GOT3 (cell line): Measurements from ENCODE around the gene CDC34.
"Not testable (repeated sequence)": the region's sequence is repeated elsewhere in the genome, so short reads cannot be mapped to it uniquely, and the experiment has no call there.

ENCODE experiments used
- DNase-seq: peaks from one replicate; lab custom pipeline; 2025; ENCODE audit warnings: mixed read lengths; lab: John Stamatoyannopoulos, UW

The CDC34 gene

DNA sequence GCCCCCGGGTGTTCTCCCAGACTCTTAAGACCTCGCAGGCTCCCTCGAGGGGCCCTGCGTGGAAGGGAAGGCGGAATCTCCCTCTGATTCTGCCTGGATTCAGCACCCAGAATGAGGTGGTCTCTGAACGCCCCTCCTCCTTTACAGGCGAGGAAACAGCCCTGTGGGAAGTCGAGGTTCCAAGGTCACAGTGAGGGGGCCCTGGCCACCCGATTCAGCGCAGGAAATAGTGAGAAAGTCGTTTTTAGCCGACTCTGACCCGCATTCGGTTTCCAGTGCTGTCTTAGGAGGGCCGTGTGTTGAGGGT is 41.9 kb downstream of the CDC34 start:
- no peak for DNase-seq

DNA sequence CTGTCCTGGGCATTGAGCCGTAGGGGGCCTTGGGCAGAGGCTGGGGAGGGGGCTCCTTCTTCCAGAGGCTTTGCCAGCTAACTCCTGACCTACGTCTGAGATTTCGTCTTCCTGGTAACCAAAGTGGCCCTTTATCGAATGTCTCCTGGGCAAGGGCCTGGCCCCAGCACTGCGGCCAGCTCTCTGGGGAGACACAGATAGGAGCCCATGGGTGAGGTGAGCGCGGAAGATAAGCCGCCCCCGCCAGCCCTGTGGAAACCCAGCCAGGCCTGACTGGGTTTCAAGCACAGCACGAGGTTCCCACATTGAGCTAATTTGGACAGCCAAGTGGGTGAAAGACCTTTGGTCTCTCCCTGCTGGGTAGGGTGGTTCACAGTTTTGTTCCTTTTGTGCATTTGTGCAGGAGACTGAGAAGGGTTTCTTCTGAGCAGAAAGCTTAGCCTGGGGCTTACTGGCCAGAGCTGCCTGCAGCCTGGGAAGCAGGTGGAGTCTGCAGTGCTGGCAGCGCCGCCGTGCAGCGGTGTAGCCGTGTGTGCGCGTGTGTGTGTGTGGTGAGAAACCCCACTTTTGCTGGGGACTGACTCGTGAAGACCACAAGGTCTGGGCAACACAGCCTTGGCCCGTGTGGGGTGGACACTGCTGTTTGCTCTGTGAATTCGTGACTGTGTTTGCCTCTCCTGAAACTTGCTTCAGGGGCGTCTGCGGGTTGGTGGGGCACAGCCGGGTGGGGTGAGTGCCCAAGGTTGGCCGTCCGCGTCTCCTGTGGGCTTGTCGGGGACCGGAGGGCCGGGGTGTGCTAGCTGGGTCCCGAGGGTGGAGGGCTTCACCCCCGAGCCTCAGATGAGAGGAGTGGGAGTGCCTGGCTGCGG is 43.3 kb downstream of the CDC34 start:
- DNase-seq: no peak

DNA sequence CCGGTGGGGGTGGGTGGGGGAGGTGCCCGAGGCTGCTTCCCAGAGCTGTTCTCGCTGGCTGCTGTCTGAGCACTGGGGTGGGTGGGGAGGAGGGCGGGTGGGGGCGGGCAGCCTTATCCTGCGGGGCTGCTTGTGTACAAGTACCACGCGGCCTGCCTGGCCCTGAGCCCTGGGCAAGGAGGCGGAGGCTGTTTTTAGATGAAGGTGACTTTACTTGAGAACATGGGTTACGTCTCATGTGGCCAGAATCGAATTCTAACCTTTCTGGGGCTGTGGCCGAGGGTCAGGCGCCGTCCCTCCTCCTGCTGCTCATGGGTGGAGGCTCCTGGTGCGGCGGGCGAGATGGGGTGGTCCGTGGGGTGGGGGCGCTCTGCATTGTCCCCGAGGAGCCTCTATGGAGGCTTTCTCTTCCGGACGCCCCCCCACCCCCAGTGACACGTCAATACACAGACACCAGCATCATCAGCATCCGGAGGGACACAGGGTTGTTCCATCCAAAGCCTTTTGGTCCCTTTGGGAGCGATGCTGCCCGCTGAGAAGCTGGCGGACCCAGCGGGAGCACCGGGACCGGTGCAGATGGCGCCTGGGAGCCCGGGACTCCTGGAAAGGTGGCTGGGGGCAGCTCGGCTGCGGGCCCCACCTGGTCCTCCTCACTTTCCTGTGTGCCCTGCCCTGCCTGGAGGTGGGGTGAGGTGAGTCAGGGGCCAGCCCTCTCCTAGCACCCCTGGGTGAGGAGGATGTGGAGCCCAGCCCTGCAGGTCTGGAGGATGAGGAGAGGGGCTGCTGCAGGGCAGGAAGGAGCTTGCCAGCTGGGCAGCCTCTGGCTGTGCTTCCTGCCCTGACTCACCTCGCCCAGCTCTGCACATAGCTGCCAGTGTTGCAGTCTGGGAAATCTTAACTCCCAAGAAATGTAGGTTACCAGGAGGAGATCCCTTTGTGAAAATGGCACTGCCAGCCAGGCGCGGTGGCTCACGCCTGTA is 44.3 kb downstream of the CDC34 start:
- DNase-seq: no peak

- DNase-seq: no peak
Measured at GRCh38 chr19:576768-577438, 45.3 kb downstream of the CDC34 start.

GRCh38 chr19:577439-578392 is 46.2 kb downstream of the CDC34 start:
- no peak for DNase-seq

DNA sequence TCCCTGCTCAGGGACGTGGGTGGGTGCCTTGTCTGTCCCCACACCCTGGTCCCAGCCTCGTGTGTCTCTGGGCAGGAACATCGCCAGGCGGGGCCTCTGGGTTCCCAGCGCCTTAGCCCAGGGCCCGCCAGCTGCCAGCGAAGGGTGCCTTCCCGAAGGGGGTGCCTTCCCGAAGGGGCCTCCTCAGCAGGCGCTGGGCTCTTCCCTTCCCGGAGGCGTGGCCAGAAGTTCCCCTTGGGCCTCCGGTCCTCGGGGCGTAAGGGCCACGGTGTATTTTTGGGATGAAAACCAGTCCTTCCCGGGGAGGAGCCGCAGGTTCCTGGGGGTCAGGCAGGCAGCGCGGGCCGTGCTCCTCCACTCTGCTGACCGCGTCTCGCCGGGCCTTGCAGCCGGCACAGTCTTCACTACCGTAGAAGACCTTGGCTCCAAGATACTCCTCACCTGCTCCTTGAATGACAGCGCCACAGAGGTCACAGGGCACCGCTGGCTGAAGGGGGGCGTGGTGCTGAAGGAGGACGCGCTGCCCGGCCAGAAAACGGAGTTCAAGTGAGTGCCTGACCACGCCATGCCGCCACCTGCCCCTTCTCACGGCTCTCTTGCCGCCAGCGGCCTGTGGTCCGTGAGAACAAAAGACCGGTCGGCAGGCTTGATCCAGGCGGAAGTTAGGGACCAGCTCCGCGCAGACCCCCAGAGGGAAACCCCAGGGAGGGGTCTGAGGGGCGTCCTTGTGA is 47.7 kb downstream of the CDC34 start:
- DNase-seq: no peak

DNA sequence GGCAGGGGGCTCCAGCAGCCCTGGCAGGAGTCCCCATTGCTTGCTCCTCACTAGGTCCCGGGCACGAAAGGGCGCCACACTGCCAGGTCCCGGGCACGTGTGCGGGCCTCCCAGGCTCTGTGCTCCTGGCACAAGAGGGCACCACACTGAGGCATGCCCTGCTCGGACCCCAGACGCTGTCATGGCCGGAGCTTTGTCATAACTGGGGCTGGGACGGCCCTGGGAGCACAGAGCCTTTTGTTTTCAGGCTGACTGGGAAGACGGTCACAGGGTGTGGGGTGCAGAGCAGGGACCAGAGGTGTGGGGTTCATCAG is 48.2 kb downstream of the CDC34 start:
- no peak for DNase-seq

GRCh38 chr19:580274-580835 is 48.8 kb downstream of the CDC34 start:
- no peak for DNase-seq

DNA sequence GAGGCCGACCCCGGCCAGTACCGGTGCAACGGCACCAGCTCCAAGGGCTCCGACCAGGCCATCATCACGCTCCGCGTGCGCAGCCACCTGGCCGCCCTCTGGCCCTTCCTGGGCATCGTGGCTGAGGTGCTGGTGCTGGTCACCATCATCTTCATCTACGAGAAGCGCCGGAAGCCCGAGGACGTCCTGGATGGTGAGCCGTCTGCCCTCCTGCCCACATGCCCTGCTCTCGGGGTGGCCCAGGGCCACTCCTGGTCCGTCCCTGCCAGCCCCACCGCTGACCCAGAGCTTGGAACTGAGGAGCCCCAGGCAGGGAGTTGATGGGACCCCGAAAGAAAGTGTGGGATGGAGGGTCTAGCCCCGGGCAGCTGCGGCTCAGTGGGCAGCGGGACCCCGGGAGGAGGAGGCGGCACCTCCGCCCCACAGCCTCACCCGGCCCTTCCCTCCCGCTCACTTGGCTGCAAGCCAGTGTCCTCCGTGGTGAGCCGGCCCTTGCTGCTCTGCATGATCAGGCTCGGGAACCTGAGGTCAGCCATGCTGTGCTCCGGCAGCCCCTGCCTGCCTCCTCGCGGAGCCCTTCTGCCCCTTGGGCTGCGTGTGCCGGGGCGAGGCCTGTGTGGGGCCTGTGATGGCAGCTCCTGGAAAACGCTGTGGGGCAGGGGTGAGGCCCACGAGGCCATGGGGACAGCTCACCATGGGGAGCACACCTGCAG is 50.0 kb downstream of the CDC34 start:
- no peak for DNase-seq

GRCh38 chr19:582497-583197 is 51.1 kb downstream of the CDC34 start:
- no peak for DNase-seq

- DNase-seq: no peak
Measured at GRCh38 chr19:583198-583967, 51.8 kb downstream of the CDC34 start.

DNA sequence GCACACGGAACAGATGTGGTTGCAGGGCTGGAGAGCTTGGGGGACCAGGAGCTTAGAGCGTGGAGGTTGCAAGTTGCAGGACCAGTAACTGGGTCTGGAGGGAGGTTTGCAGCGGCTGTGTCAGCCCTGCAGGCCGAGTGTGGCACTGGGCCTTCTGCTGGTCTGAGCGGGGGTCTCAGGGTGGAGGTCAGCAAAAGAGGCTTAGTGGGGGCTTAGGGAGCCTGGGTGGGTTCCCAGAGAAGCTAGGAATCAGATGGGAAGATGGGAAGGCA is 52.3 kb downstream of the CDC34 start:
- no peak for DNase-seq

DNA sequence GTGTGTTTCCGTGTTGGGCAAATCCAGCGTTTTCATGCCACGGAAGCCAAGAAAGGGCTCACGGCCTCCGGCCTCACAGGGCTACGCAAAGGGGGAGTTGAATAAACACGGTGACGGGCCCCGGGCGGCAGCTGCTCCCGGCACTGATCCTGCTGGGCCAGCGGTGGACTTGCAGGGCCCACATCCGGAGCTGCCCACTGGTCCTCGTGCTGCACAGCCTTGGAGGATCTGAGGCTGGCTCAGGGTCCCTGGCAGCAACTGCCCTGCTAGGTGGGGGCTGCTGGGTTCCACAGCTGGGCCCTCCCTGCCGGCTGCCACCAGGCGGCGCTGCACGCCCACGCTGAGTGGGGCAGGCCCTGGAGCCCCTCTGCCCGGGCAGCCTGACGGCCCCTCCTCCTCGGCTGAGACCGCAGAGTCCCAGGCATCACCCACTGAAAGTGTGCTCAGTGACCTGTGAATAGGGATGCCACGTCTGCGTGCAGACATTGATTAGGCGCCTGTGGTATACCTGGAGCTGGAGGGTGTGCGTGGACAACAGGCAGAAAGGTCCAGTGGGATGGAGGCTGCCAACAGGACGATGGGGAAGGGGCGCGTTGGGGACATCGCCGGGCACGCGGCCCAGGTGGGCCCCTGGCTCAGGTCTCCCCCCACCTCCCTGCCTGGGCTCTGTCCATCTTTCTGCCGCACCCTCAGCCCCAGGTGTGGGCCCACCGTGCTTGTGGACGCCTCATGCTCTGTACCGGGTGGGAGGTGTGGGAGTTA is 52.9 kb downstream of the CDC34 start:
- DNase-seq: no peak

- DNase-seq: not testable (repeated sequence)
Measured at GRCh38 chr19:585146-585545, 53.6 kb downstream of the CDC34 start.

GRCh38 chr19:585551-586110 is 54.1 kb downstream of the CDC34 start:
- DNase-seq: no peak

- peak; percentile 41 for DNase-seq
Measured at GRCh38 chr19:588093-588740, 56.7 kb downstream of the CDC34 start.
